Neuronal stem cell (in vitro differentiated cells): ENCODE measurements around the gene GDPD5.

ENCODE experiments used
- DNase-seq: peaks from one replicate; pipeline ENCODE4 v3.0.0-alpha.2; 2013; ENCODE audit warnings: low spot score
- H2AFZ ChIP-seq: one replicate; pipeline ENCODE4 v1.6.1; 2013; ENCODE audit warnings: mild to moderate bottlenecking, low read length, inconsistent platforms
- H2AK5ac ChIP-seq: 2 replicates; pipeline ENCODE4 v1.6.1; 2013; ENCODE audit warnings: low read depth, mild to moderate bottlenecking, inconsistent platforms, low read length, moderate library complexity, mixed read lengths
- H2BK120ac ChIP-seq: 2 replicates; pipeline ENCODE4 v1.6.1; 2013; ENCODE audit warnings: low read depth, mild to moderate bottlenecking, inconsistent platforms, low read length, moderate library complexity, mixed read lengths
- H2BK12ac ChIP-seq: one replicate; pipeline ENCODE4 v1.6.1; 2013; ENCODE audit warnings: low read length, inconsistent platforms
- H2BK15ac ChIP-seq: 2 replicates; pipeline ENCODE4 v1.6.1; 2013; ENCODE audit warnings: mild to moderate bottlenecking, low read length, inconsistent platforms, mixed read lengths
- H2BK5ac ChIP-seq: one replicate; pipeline ENCODE4 v1.6.1; 2013; ENCODE audit warnings: inconsistent platforms, mild to moderate bottlenecking, low read length, moderate library complexity
- H3K14ac ChIP-seq: one replicate; pipeline ENCODE4 v1.6.1; 2013; ENCODE audit warnings: low read length, inconsistent platforms
- H3K18ac ChIP-seq: 2 replicates; pipeline ENCODE4 v1.6.1; 2013; ENCODE audit warnings: low read length, inconsistent platforms
- H3K23ac ChIP-seq: 2 replicates; pipeline ENCODE4 v1.6.1; 2013; ENCODE audit warnings: low read depth, mild to moderate bottlenecking, mixed read lengths, low read length, inconsistent platforms; ENCODE audit not compliant: poor library complexity
- H3K27ac ChIP-seq: replicated peaks from 3 replicates; pipeline ENCODE4 v1.5.1; 2013; ENCODE audit warnings: low read length, inconsistent platforms
- H3K27me3 ChIP-seq, 3 experiments: 2 replicates each; pipeline ENCODE4 v1.6.1; 2013; ENCODE audit warnings: low read length in 3 of 3, mild to moderate bottlenecking in 2 of 3, inconsistent platforms in 1 of 3, low read depth in 1 of 3, mixed read lengths in 1 of 3, moderate library complexity in 1 of 3; ENCODE audit not compliant: control insufficient read depth in 3 of 3, insufficient read depth in 3 of 3
- H3K36me3 ChIP-seq, 2 donors: replicated peaks in 1 of 2; 2 replicates each; pipeline ENCODE4 v1.6.1; 2013; ENCODE audit warnings: low read length in 2 of 2; ENCODE audit not compliant: control insufficient read depth in 2 of 2, insufficient read depth in 2 of 2
- H3K4ac ChIP-seq: 2 replicates; pipeline ENCODE4 v1.6.1; 2013; ENCODE audit warnings: inconsistent platforms, mild to moderate bottlenecking, low read length, moderate library complexity
- H3K4me1 ChIP-seq, 2 donors: 1 replicate in 1 of 2; 2 replicates in 1 of 2; pipeline ENCODE4 v1.6.1; 2013; ENCODE audit warnings: low read length in 2 of 2, low read depth in 1 of 2; ENCODE audit not compliant: control insufficient read depth in 2 of 2, insufficient read depth in 1 of 2
- H3K4me2 ChIP-seq: one replicate; pipeline ENCODE4 v1.6.1; 2013; ENCODE audit warnings: mild to moderate bottlenecking, low read length, inconsistent platforms; ENCODE audit not compliant: insufficient read depth, poor library complexity, severe bottlenecking
- H3K4me3 ChIP-seq, 2 donors: 2 replicates each; pipeline ENCODE4 v1.5.1; 2013; ENCODE audit warnings: low read length in 2 of 2, mild to moderate bottlenecking in 2 of 2, inconsistent platforms in 1 of 2, moderate library complexity in 1 of 2
- H3K79me1 ChIP-seq: one replicate; pipeline ENCODE4 v1.6.1; 2013; ENCODE audit warnings: low read depth, mild to moderate bottlenecking, inconsistent platforms, low read length, moderate library complexity
- H3K9ac ChIP-seq: one replicate; pipeline ENCODE4 v1.6.1; 2013; ENCODE audit warnings: mild to moderate bottlenecking, low read depth, low read length, inconsistent platforms; ENCODE audit not compliant: poor library complexity
- H3K9me3 ChIP-seq, 2 donors: replicated peaks in 1 of 2; 2 replicates each; pipeline versions ENCODE3 to v1.6.1; 2013; ENCODE audit warnings: low read length in 2 of 2, mild to moderate bottlenecking in 2 of 2, inconsistent platforms in 1 of 2, low read depth in 1 of 2, mixed read lengths in 1 of 2, moderate library complexity in 1 of 2; ENCODE audit not compliant: control insufficient read depth in 2 of 2, insufficient read depth in 1 of 2
- H4K8ac ChIP-seq: one replicate; pipeline ENCODE4 v1.6.1; 2013; ENCODE audit warnings: low read depth, mild to moderate bottlenecking, inconsistent platforms, low read length, moderate library complexity
- H4K91ac ChIP-seq: one replicate; pipeline ENCODE4 v1.6.1; 2013; ENCODE audit warnings: low read length, low read depth, mild to moderate bottlenecking, inconsistent platforms; ENCODE audit not compliant: poor library complexity
- WGBS, 2 donors: extraction: QIAGEN DNeasy Blood & Tissue Kit; methylation state at CpG; one replicate each; pipeline ENCODE4 v1.1.7; 2013; ENCODE audit warnings: missing lambda C conversion rate in 2 of 2, mixed read lengths in 1 of 2; ENCODE audit not compliant: insufficient read length in 2 of 2, insufficient replicate concordance in 1 of 2; ENCODE audit errors: extremely low coverage in 2 of 2; 5-methylcytosine and 5-hydroxymethylcytosine counted together

The GDPD5 gene

DNA sequence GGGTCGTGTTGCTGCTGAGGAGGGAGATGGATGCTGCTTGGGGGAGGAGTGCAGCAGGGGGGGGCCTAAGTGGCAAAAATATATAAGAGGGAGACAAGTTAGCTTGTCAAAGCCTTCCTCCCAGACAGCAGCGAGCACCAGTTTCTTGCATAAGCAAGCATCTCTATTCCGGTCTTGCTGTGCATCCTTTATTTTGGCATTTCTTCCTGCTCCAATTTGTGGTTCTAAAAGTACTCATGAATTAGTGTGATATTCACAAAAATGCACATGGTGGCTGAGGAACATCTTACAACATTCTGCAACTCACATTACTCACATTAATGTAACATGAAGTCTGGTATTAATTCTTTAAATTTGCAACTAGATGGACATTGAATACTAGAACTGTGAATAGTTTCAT, 32.1 kb downstream of the GDPD5 start:
- peaks cover 0 to 24% (median 0%) of the 10 kb centered on the region in 3 experiments for H3K27me3 ChIP-seq
- peaks cover 0 to 18% of the 10 kb centered on the region in 2 donors for H3K4me1 ChIP-seq
- no peak overlapping the region for H3K9ac ChIP-seq
- no peak overlapping the region for H2BK15ac ChIP-seq
- H2BK12ac ChIP-seq: no peak overlapping the region
- no peak overlapping the region for H3K18ac ChIP-seq
- H3K79me1 ChIP-seq: no peaks in the 10 kb centered on the region
- no peak overlapping the region for H4K91ac ChIP-seq
- H3K9me3 ChIP-seq: no peaks in the 10 kb centered on the region
- no peak overlapping the region for H3K4ac ChIP-seq
- no CpG with 5 or more reads among the region's 3 CpGs for WGBS, 2 donors
- no peak overlapping the region for H2BK5ac ChIP-seq
- H2AK5ac ChIP-seq: no peak overlapping the region
- H3K14ac ChIP-seq: no peak overlapping the region
- no peak overlapping the region for H3K4me2 ChIP-seq
- no peak for DNase-seq
- H3K36me3 ChIP-seq: no peaks in the 10 kb centered on the region
- no peak overlapping the region for H2BK120ac ChIP-seq
- no peak overlapping the region for H3K4me3 ChIP-seq
- H2AFZ ChIP-seq: no peak overlapping the region
- H3K27ac ChIP-seq: no peak overlapping the region
- H3K23ac ChIP-seq: no peak overlapping the region
- H4K8ac ChIP-seq: no peak overlapping the region

DNA sequence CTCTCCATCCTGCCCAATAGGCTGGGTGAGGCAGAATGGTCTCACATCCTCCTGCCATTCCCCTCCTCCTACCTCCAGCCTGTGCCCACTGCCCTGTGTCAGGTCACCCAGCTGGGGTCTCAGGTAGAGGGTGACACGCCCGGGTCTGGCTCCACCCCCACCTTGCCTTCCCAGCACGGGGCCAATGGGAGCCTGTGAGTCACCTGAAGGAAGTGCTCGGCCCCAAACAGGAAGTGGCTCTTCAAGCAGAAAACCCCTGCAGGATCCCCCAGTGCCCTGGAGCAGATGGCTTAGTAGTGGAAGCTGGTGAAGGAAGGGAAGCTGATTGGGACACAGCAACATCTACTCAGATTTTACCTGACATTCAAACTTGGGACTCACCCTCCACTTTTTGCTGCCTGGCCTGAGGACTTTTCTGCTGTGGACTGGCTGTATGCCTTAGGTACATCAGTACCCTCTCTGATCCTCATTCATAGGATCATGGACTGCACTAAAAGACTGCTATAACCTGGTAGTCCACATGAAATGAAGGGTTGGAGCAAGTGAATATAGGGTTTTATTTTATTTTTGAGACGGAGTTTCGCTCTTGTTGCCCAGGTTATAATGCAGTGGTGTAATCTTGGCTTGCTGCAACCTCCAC, 33.4 kb downstream of the GDPD5 start:
- Histone ChIP-seq H3K14ac (no peak overlapping the region), H3K23ac (no peak overlapping the region), H2BK5ac (no peak overlapping the region), H2AK5ac (no peak overlapping the region), H4K8ac (no peak overlapping the region), H3K27me3 (peaks cover 0 to 31% (median 0%) of the 10 kb centered on the region in 3 experiments), H2BK120ac (no peak overlapping the region), H3K9me3 (no peaks in the 10 kb centered on the region), H3K4me1 (peaks cover 0 to 19% of the 10 kb centered on the region in 2 donors), H3K27ac (no peak overlapping the region), H3K4me2 (no peak overlapping the region), H3K79me1 (no peaks in the 10 kb centered on the region), H2BK12ac (no peak overlapping the region), H3K4ac (no peak overlapping the region), H2BK15ac (peak overlapping the region; percentile 21), H3K36me3 (no peaks in the 10 kb centered on the region), H3K18ac (peak overlapping the region; percentile 79), H3K4me3 (no peak overlapping the region), H2AFZ (peak overlapping the region; percentile 13), H3K9ac (no peak overlapping the region), H4K91ac (no peak overlapping the region)
- DNase-seq: no peak
- no CpG with 5 or more reads among the region's 6 CpGs for whole genome bisulfite sequencing, 2 donors

DNA sequence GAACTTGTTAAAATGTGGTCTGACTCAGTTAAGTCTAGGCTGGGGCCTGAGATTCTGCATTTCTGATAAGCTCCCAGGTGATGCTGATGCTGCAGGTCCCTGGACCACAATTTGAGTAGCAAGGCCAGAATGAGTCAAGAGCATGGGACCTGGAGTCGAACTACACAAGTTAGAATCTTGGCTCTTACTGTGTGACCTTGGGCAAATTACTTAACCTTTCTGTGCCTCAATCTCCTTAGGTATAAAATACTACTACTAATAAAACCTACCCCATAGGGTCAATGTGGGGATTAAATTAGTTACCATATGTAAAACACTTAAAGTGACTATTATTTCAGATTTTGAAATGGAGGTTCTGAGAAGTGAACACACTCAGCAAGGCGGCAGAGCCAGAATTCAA, 34.3 kb downstream of the GDPD5 start:
- WGBS, 2 donors: no CpG with 5 or more reads among the region's 2 CpGs
- Histone ChIP-seq H3K79me1 (no peaks in the 10 kb centered on the region), H3K23ac (no peak overlapping the region), H4K91ac (no peak overlapping the region), H3K36me3 (no peaks in the 10 kb centered on the region), H2BK12ac (no peak overlapping the region), H3K4me2 (no peak overlapping the region), H3K9me3 (no peaks in the 10 kb centered on the region), H3K27me3 (peaks cover 0 to 32% (median 0%) of the 10 kb centered on the region in 3 experiments), H3K4me1 (peaks cover 0 to 18% of the 10 kb centered on the region in 2 donors), H3K14ac (no peak overlapping the region), H2AFZ (no peak overlapping the region), H3K9ac (no peak overlapping the region), H2BK5ac (no peak overlapping the region), H2BK15ac (no peak overlapping the region), H3K27ac (no peak overlapping the region), H3K4ac (no peak overlapping the region), H2AK5ac (no peak overlapping the region), H3K18ac (no peak overlapping the region), H4K8ac (no peak overlapping the region), H2BK120ac (no peak overlapping the region), H3K4me3 (no peak overlapping the region)
- DNase-seq: no peak

DNA sequence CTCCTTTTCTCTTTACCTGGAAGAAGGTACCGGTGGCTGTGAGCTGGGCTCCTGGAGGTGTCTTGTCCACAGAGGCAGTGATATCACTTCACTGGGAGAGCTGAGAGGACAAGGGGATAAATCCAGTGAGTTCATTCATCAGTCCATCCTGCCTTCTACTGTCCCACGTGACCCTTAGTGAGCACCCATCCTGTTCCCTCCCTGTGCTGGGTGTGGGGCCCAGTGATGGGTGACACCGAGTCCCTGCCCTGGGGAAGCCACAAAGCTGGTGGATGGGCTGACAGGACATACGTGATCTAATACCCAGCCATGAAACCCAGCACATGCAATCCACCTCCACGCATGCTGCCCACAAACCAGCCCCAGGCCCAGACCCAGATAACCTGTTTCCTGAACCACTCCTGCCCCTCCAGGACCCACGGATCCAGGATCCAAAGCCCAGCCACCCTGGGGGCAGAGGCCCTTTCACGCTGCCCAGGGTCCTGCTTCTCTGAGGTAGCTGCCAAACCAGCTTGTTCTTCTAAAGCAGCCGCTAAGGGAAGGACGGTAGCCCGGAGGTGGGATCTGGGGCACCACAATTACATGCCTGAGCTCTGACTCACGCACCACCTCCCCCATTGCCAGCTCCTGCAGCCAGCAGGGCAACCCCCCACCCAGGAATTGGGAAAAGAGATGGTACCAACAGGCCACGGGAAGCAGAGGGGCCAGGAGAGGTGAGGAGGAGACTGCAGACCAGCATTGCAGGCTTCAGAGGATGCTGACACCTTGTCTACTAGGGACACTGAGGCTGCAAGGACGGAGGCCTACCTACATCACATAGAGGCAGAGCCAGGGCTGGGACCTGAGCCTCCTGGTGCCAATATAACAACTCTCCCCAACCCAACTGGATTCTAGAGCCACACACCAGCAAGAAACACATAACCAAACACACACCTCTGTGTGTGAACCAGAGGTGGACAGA, 35.2 kb downstream of the GDPD5 start:
- H4K8ac ChIP-seq: peak overlapping the region; percentile 9
- H3K4me3 ChIP-seq: no peak overlapping the region
- H3K4me2 ChIP-seq: no peak overlapping the region
- H2BK5ac ChIP-seq: no peak overlapping the region
- peak overlapping the region; percentile 80 for H2AFZ ChIP-seq
- peak overlapping the region; percentile 4 for H2BK12ac ChIP-seq
- H3K27ac ChIP-seq: no peak overlapping the region
- peak overlapping the region; percentile 78 for H2BK15ac ChIP-seq
- peak overlapping the region; percentile 68 for H2AK5ac ChIP-seq
- H3K18ac ChIP-seq: peak overlapping the region; percentile 90
- peaks cover 0 to 13% of the 10 kb centered on the region in 2 donors for H3K4me1 ChIP-seq
- no peak overlapping the region for H2BK120ac ChIP-seq
- H3K79me1 ChIP-seq: no peaks in the 10 kb centered on the region
- peak overlapping the region; percentile 85 for H3K23ac ChIP-seq
- no CpG with 5 or more reads among the region's 13 CpGs for WGBS, 2 donors
- no peaks in the 10 kb centered on the region for H3K9me3 ChIP-seq
- H3K14ac ChIP-seq: peak overlapping the region; percentile 47
- peaks cover 0 to 36% (median 0%) of the 10 kb centered on the region in 3 experiments for H3K27me3 ChIP-seq
- H3K9ac ChIP-seq: peak overlapping the region; percentile 72
- no peak overlapping the region for H3K4ac ChIP-seq
- H4K91ac ChIP-seq: peak overlapping the region; percentile 83
- no peaks in the 10 kb centered on the region for H3K36me3 ChIP-seq
- no peak for DNase-seq
